ENCODE measurements around the gene SEPHS1.
"Not testable (repeated sequence)": the region's sequence is repeated elsewhere in the genome, so short reads cannot be mapped to it uniquely, and the experiment has no call there.

The SEPHS1 gene

DNA sequence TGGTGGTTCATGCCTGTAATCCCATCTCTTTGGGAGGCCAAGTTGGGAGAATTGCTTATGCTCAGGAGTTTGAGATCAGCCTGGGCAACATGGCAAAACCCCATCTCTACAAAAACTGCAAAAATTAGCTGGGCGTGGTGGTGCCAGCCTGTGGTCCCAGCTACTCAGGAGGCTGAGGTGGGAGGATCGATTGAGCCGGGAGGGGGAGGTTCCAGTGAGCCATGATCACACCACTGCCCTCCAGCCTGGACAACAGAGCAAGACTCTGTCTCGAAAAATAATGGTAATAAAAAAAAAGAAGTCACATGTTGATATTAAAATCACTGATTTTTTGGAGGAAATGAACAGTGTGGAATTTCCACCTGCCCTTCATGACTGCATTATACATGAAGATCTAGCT lies 64.0 kb downstream of the SEPHS1 start:
- DNase-seq (ENCODE audit: low read depth), result no peak

DNA sequence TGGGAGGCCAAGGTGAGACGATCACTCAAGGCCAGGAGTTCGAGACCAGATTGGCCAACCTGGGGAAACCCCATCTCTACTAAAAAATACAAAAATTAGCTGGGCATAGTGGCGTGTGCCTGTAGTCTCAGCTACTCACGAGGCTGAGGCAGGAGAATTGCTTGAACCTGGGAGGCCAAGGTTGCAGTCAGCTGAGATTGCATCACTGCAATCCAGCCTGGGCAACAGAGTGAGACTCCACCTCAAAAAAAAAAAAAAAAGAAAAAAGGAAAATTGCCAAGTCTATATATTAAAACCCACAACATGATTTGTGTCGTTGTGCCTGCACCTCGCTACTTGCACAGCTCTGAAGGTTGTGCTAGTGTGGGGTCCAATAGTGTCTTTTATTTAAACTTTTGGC lies 65.7 kb downstream of the SEPHS1 start:
- DNase-seq (ENCODE audit: low read depth), result not testable (repeated sequence)

DNA sequence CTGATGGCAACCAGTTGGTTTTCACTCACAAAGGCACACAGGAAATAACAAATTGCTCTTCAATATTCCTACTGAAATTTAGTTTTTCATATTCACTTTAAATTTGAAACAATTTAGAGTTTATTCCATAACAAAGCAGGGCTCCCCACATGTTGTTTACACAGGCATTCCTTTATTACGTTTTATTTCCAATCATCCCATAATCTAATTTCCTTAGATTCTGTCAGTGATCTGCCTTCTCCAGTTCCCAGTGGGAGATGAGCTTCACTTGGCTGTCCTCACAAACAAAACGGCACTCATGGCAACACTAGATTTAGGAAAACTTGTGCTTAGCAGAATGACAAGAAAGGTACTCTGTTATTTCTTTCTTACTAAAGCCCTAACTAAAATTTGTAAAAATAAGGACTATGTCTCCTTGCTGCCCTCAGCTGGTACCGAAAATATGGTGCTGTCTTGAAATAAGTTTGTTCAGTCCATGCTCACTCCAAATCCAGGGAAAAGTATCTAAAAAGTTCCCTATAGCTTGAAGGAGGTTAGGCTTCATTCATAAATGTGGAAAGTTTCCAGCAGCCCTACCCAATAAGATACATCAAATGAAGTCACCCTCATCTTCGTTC lies 71.2 kb downstream of the SEPHS1 start:
- no peak for DNase-seq (ENCODE audit: low read depth)

DNA sequence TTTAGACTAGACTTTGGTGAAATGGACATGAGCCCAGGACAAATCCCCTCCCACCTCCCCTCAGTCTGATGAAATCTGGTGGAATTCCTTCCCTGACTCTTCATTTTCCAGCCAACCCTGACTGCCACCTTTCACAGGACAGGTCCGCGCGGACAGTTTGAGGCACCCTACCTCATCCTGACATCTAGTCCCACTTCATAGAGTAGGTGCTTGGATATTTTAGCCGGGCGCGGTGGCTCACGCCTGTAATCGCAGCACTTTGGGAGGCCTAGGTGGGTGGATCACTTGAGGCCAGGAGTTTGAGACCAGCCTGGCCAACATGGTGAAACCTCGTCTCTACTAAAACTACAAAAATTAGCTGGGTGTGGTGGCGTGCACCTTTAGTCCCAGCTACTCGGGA lies 71.9 kb downstream of the SEPHS1 start:
- not testable (repeated sequence) for DNase-seq (ENCODE audit: low read depth)

DNA sequence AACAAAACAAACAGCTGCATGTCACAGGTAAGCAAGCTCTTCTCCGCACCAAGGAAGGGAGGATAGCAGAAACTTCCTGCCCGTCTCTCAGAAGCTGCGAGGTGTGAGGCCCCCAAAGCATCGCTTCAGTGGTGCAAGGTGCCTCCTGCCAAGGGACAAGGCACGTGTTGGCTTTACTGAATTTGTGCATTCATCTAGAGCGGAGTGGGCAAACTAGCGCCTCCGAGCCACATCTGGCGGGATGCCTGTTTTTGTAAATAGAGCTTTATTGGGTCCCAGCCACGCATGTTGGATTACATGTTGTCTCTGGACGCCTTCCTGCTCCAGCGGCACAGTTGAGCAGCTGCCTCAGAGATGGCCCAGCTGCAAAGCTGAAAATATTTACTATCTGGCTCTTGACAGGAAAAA lies 75.9 kb downstream of the SEPHS1 start:
- no peak for DNase-seq (ENCODE audit: low read depth)

DNA sequence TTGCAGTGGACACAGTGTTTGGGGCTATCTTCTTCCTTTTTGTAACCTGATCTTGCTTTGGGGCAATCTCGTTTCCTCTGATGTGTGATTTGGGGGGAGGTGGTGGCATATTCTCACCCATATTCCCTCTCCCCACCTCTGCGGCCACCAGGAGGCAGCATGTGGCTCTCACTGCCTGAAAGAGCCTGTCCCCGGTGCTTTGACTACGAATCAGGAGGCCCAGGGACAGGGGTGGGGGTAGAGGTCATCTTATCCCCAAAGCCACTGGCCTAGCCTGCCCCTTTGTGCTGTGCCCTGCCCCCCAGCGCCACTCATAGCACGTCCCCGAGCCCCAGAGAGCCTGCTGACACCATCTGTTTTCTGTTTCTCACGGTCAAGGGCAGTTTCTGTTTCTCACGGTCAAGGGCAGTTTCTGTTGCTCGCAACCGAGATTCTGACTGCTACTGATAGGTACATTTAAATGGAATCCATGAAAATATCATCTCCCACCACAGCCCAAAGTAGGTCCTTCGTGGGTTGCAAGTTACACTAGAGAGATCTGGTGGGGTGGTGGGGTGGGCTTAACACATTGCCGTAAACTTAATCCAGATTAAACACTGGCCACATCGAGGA lies 76.4 kb downstream of the SEPHS1 start:
- no peak for DNase-seq (ENCODE audit: low read depth)

DNA sequence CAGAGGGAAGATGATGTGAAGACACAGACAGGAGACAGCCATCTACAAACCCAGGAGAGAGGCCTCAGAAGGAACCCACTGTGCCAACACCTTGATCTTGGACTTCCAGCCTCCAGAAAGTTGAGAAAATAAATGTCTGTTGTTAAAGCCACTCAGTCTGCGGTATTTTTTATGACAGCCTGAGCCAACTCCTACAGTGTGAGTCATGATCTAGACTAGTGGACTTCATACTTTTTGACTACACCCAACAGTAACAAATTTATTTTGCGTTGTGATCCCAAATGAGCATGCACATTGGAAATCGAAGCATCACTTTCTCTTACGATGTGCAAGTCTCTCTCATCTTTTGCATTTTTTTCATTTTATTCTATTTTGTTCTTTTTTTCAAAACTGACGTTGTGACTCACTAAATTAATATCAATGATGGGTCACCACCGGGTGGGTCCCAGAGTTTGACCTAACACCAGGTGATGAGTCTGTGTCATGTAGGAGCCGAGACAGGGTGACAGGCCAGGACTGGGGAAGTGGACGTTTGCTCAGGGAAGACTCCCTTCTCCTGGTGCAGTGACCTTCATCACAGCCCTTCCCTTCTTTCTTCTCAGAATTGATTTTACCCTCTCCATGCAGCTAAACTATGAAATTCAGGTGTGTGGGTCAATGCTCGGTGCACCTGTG lies 77.1 kb downstream of the SEPHS1 start:
- DNase-seq (ENCODE audit: low read depth), result no peak

DNA sequence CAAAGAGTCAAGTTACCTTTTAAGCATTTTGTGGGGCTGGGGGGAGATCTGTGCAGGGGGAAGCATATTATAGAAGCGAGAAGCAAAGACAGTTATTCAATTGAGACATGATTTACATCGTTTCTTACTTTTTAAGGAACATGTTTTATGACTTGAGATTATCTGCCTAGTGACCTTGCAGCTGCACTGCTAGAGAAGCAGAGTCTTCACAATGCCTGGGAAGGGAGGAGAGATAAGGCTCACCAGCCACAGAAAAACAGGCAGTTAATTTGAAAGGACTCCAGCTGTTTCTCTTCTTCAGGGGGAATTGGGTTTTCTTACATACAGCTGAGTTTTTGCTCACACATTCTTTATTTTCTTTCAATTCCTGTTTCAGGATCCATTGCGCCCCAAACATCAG lies 79.3 kb downstream of the SEPHS1 start:
- no peak for DNase-seq (ENCODE audit: low read depth)

DNA sequence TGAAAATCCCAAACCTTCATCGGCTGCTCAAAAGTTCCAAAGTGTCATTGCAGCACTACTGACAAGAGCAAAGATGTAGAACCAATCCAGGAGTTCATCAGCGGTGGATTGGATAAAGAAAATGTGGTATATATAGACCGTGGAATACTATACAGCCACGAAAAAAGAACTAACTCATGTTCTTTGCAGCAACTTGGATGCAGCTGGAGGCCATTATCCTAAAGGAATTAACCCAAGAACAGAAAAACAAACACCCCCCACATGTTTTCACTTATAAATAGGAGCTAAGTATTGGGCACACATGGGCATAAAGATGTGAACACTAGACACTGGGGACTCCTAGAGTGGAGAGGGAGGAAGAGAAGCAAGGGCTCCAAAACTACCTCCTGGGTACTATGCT lies 79.8 kb downstream of the SEPHS1 start:
- no peak for DNase-seq (ENCODE audit: low read depth)

All from stimulated activated CD8-positive, alpha-beta memory T cell treated with anti-CD3 and anti-CD28 coated beads, Interleukin-15, amount 100 ng/mL, for 24 hours (primary cell).